LNCAP (cell line): ENCODE results near the gene SLC6A11.

ENCODE experiments used
- CTCF ChIP-seq: fragments of 450-650 bp; IDR thresholded peaks from 2 replicates; pipeline ENCODE4 v1.5.1; 2017; ENCODE audit warnings: mild to moderate bottlenecking

Gene SLC6A11

GRCh38 chr3:10917176-10917575, 101.1 kb downstream of the SLC6A11 start:
- TF ChIP-seq CTCF, result no peak

GRCh38 chr3:10918011-10918410, 102.0 kb downstream of the SLC6A11 start:
- TF ChIP-seq CTCF, result no peak

GRCh38 chr3:10919636-10920035, 103.6 kb downstream of the SLC6A11 start:
- TF ChIP-seq CTCF, result no peak

GRCh38 chr3:10925436-10926255, 109.6 kb downstream of the SLC6A11 start:
- no peak for TF ChIP-seq CTCF

GRCh38 chr3:10926256-10926810, 110.3 kb downstream of the SLC6A11 start:
- TF ChIP-seq CTCF, result no peak

GRCh38 chr3:10926811-10927521, 110.9 kb downstream of the SLC6A11 start:
- TF ChIP-seq CTCF, result no peak

- TF ChIP-seq CTCF, result no peak
Observed at GRCh38 chr3:10927551-10927950, 111.5 kb downstream of the SLC6A11 start.
